IMR-90 (cell line): ENCODE data around the gene SLC7A6. TPM values are rescaled to one million over a fixed set of nuclear protein-coding genes. Genes with fewer than 3 reads are reported as not detected.

Source experiments
- ATAC-seq: fragments of 200-7000 bp; cut with Tn5 transposase; 2 replicates; pipeline ENCODE4 v1.9.1; 2020; ENCODE audit warnings: low read depth, mild to moderate bottlenecking, moderate library complexity
- BruUV-seq: library from RNA; stranded (reverse); fragments of 400-500 nt; replicated peaks from 2 replicates; lab custom pipeline; 2021; lab: Mats Ljungman, UMichigan
- CTCF ChIA-PET: fragments of 300-600 bp; formaldehyde crosslinking; extraction: SDS; loops from one replicate; lab custom pipeline; 2021; ENCODE audit warnings: antibody characterized with exemption; lab: Yijun Ruan, JAX
- POLR2A ChIA-PET: fragments of 300-600 bp; sonication (Branson Sonifier 250); formaldehyde crosslinking; loops from one replicate; lab custom pipeline; 2022; ENCODE audit warnings: antibody characterized with exemption; ENCODE audit not compliant: unreplicated experiment; lab: Charles Lee
- DNase-seq: peaks from one replicate; pipeline ENCODE4 v3.0.0; 2013
- H2AFZ ChIP-seq: replicated peaks from 2 replicates; pipeline ENCODE3; 2013; ENCODE audit warnings: low read length, mild to moderate bottlenecking; ENCODE audit not compliant: poor library complexity
- H2AK5ac ChIP-seq: 2 replicates; pipeline ENCODE4 v1.6.1; 2013; ENCODE audit warnings: low read depth, low read length, inconsistent platforms
- H2AK9ac ChIP-seq: replicated peaks from 2 replicates; pipeline ENCODE3; 2013; ENCODE audit warnings: mild to moderate bottlenecking, low read depth, low read length, moderate library complexity; ENCODE audit not compliant: poor library complexity
- H2BK120ac ChIP-seq: 2 replicates; pipeline ENCODE4 v1.6.1; 2013; ENCODE audit warnings: low read depth, low read length, inconsistent platforms
- H2BK15ac ChIP-seq: 3 replicates; pipeline ENCODE4 v1.6.1; 2013; ENCODE audit warnings: low read depth, low read length, inconsistent platforms
- H2BK20ac ChIP-seq: 2 replicates; pipeline ENCODE4 v1.6.1; 2013; ENCODE audit warnings: low read depth, mild to moderate bottlenecking, inconsistent platforms, low read length, moderate library complexity
- H2BK5ac ChIP-seq: 2 replicates; pipeline ENCODE4 v1.6.1; 2013; ENCODE audit warnings: mild to moderate bottlenecking, low read depth, low read length, inconsistent platforms; ENCODE audit not compliant: poor library complexity, severe bottlenecking
- H3K14ac ChIP-seq: replicated peaks from 2 replicates; pipeline ENCODE4 v1.6.1; 2013; ENCODE audit warnings: low read depth, low read length, inconsistent platforms
- H3K18ac ChIP-seq: 2 replicates; pipeline ENCODE4 v1.6.1; 2013; ENCODE audit warnings: low read depth, low read length, control low read depth
- H3K23ac ChIP-seq: 2 replicates; pipeline ENCODE4 v1.6.1; 2013; ENCODE audit warnings: low read depth, low read length, inconsistent platforms
- H3K27ac ChIP-seq: 2 replicates; pipeline ENCODE4 v1.5.1; 2013; ENCODE audit warnings: mild to moderate bottlenecking, control low read depth, low read length; ENCODE audit not compliant: insufficient read depth
- H3K27me3 ChIP-seq: 2 replicates; pipeline ENCODE4 v1.6.1; 2013; ENCODE audit warnings: low read length; ENCODE audit not compliant: control insufficient read depth, insufficient read depth
- H3K36me3 ChIP-seq: 2 replicates; pipeline ENCODE4 v1.6.1; 2013; ENCODE audit warnings: low read length, mixed read lengths; ENCODE audit not compliant: control insufficient read depth, insufficient read depth
- H3K4ac ChIP-seq: 2 replicates; pipeline ENCODE4 v1.6.1; 2013; ENCODE audit warnings: low read depth, low read length, inconsistent platforms
- H3K4me1 ChIP-seq: 2 replicates; pipeline ENCODE4 v1.6.1; 2013; ENCODE audit warnings: low read length, mixed read lengths; ENCODE audit not compliant: control insufficient read depth, insufficient read depth
- H3K4me2 ChIP-seq: 2 replicates; pipeline ENCODE4 v1.6.1; 2013; ENCODE audit warnings: low read depth, mild to moderate bottlenecking, control low read depth, low read length, moderate library complexity
- H3K4me3 ChIP-seq: 2 replicates; pipeline ENCODE4 v1.5.1; 2013; ENCODE audit warnings: low read depth, mild to moderate bottlenecking, control low read depth, low read length, moderate library complexity; ENCODE audit not compliant: insufficient read depth
- H3K56ac ChIP-seq: 2 replicates; pipeline ENCODE4 v1.6.1; 2013; ENCODE audit warnings: low read length, inconsistent platforms; ENCODE audit not compliant: insufficient read depth; ENCODE audit errors: extremely low read depth
- H3K79me1 ChIP-seq, 2 experiments: 2 replicates each; pipeline ENCODE4 v1.6.1; 2013; ENCODE audit warnings: low read length in 2 of 2, inconsistent platforms in 1 of 2, low read depth in 1 of 2
- H3K9ac ChIP-seq: 2 replicates; pipeline ENCODE4 v1.6.1; 2013; ENCODE audit warnings: low read depth, low read length, control low read depth
- H3K9me1 ChIP-seq: 2 replicates; pipeline ENCODE4 v1.6.1; 2013; ENCODE audit warnings: low read length, inconsistent platforms; ENCODE audit not compliant: insufficient read depth
- H3K9me3 ChIP-seq: 2 replicates; pipeline ENCODE4 v1.6.1; 2013; ENCODE audit warnings: low read length; ENCODE audit not compliant: control insufficient read depth, insufficient read depth
- H4K20me1 ChIP-seq: 2 replicates; pipeline ENCODE4 v1.6.1; 2013; ENCODE audit warnings: low read length, inconsistent platforms; ENCODE audit not compliant: insufficient read depth
- H4K5ac ChIP-seq: 2 replicates; pipeline ENCODE4 v1.6.1; 2013; ENCODE audit warnings: mild to moderate bottlenecking, low read depth, low read length, control low read depth
- H4K8ac ChIP-seq, 2 experiments: 2 replicates each; pipeline ENCODE4 v1.6.1; 2013; ENCODE audit warnings: low read depth in 2 of 2, low read length in 2 of 2, control low read depth in 1 of 2, inconsistent platforms in 1 of 2
- H4K91ac ChIP-seq: 2 replicates; pipeline ENCODE4 v1.6.1; 2013; ENCODE audit warnings: low read depth, low read length, inconsistent platforms; ENCODE audit not compliant: insufficient read depth
- CHD1 ChIP-seq: IDR thresholded peaks from 2 replicates; pipeline ENCODE4 v1.6.1; 2012; ENCODE audit warnings: low read depth, low read length, improper control_type of control experiment
- CTCF ChIP-seq: conservative IDR thresholded peaks from 2 replicates; pipeline ENCODE4 v1.5.1; 2012; ENCODE audit warnings: mild to moderate bottlenecking, low read depth, low read length, improper control_type of control experiment
- FOS ChIP-seq: fragments of 150-350 bp; IDR thresholded peaks from 2 replicates; pipeline ENCODE4 v1.6.1; 2016; ENCODE audit warnings: low read depth, low read length
- MAFK ChIP-seq: IDR thresholded peaks from 2 replicates; pipeline ENCODE4 v1.6.1; 2012; ENCODE audit warnings: low read depth, low read length, improper control_type of control experiment
- MAZ ChIP-seq: IDR thresholded peaks from 2 replicates; pipeline ENCODE4 v1.6.1; 2012; ENCODE audit warnings: low read depth, mild to moderate bottlenecking, low read length, improper control_type of control experiment, moderate library complexity, borderline replicate concordance
- MXI1 ChIP-seq: IDR thresholded peaks from 2 replicates; pipeline ENCODE4 v1.6.1; 2012; ENCODE audit warnings: low read depth, mild to moderate bottlenecking, low read length, moderate library complexity, borderline replicate concordance
- POLR2A ChIP-seq: IDR thresholded peaks from 2 replicates; pipeline ENCODE4 v1.6.1; 2012; ENCODE audit warnings: mild to moderate bottlenecking, low read depth, low read length
- RAD21 ChIP-seq: IDR thresholded peaks from 2 replicates; pipeline ENCODE4 v1.6.1; 2012; ENCODE audit warnings: low read length, improper control_type of control experiment
- RCOR1 ChIP-seq: IDR thresholded peaks from 2 replicates; pipeline ENCODE4 v1.6.1; 2012; ENCODE audit warnings: mild to moderate bottlenecking, low read length, improper control_type of control experiment; ENCODE audit not compliant: insufficient replicate concordance
- RFX5 ChIP-seq: IDR thresholded peaks from 2 replicates; pipeline ENCODE4 v1.8.0; 2012; ENCODE audit warnings: low read depth, mild to moderate bottlenecking, low read length, moderate library complexity
- USF2 ChIP-seq: fragments of 150-350 bp; IDR thresholded peaks from 2 replicates; pipeline ENCODE4 v1.6.1; 2017; ENCODE audit warnings: mild to moderate bottlenecking, antibody characterized with exemption, low read length, low read depth
- WGBS, 2 experiments: methylation state at CpG; one replicate each; pipeline versions ENCODE4 v1.1.5 to v1.1.7; 2013; ENCODE audit warnings: missing lambda C conversion rate in 2 of 2; ENCODE audit not compliant: insufficient read length in 1 of 2; ENCODE audit errors: extremely low coverage in 2 of 2; 5-methylcytosine and 5-hydroxymethylcytosine counted together
- dilution Hi-C: fragments of 300-500 bp; cut with HindIII; formaldehyde crosslinking; loops from one replicate; pipeline ENCODE4 v1.14.3; 2018; ENCODE audit warnings: low sequenced_read_pairs; ENCODE audit not compliant: unreplicated experiment
- in situ Hi-C: fragments of 300-500 bp; cut with MboI; formaldehyde crosslinking; loops from 3 replicates; pipeline ENCODE4 v1.14.3; 2019; ENCODE audit warnings: low sequenced_read_pairs, inconsistent platforms, mixed read lengths
- intact Hi-C: fragments of 100-400 bp; cut with micrococcal nuclease; formaldehyde crosslinking; loops from 2 replicates; pipeline ENCODE4 v1.10.0; 2022
- polyA plus RNA-seq, 3 experiments: library from polyadenylated mRNA; depleted of rRNA; stranded (reverse); fragments of >200 nt; gene quantifications; 2 replicates each; pipeline ENCODE4 v1.2.3, GENCODE V29; 2012; ENCODE audit warnings: low replicate concordance in 1 of 3
- total RNA-seq: library from RNA; depleted of rRNA; stranded (reverse); fragments of >200 nt; gene quantifications from 2 replicates; pipeline ENCODE4 v1.2.3, GENCODE V29; 2012

SLC7A6 gene
- total and polyA plus RNA-seq, 2 of the 4 experiments (the other 2 are of a cell fraction): 29.4 to 36.1 TPM

DNA sequence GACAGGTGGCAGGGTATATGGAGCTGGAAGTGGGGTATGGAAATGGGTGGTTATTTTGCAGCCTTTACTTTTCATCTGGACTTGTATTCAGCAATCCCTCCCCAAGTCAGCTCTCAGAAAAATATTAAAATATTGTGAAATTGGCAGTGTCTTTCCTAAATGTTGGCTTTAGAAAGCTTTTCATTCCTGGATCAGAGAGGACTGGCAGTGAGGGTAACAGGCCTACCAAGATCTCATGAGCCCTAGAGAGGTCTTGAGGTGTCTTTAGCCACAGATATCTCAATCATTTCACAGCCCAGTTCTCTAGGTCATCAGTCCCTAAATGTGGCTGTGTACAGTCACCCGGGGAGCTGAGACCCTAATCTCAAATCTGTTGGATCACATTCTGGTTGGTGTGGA is 23.9 kb downstream of the SLC7A6 start:
- dilution Hi-C loops (no loop called here), intact Hi-C loops (no loop called here), in situ Hi-C loops (no loop called here)
- no peak overlapping the region for H3K23ac ChIP-seq
- no peak overlapping the region for H2BK20ac ChIP-seq
- peaks cover 40 to 90% of the 10 kb centered on the region in 2 experiments for H3K79me1 ChIP-seq
- no peak overlapping the region for H2AK5ac ChIP-seq
- H3K4ac ChIP-seq: no peak overlapping the region
- POLR2A ChIA-PET: interaction anchor here (0.6 kb wide), 1 partner anchor 18 kb away, joined by 5 read pairs; no protein-coding TSS in a partner anchor
- H3K9ac ChIP-seq: no peak overlapping the region
- H2BK120ac ChIP-seq: no peak overlapping the region
- no peak overlapping the region for H3K4me3 ChIP-seq
- WGBS, 2 experiments: 100% methylated on average over 1 of the region's 1 CpG; no CpG with 5 or more reads in 1 of the 2 experiments
- H2BK5ac ChIP-seq: no peak overlapping the region
- H3K9me1 ChIP-seq: peaks cover 37% of the 10 kb centered on the region
- H3K36me3 ChIP-seq: peaks cover 31% of the 10 kb centered on the region
- CTCF ChIA-PET: interaction anchor here (0.7 to 1.2 kb wide), 5 partner anchors 11 to 60 kb away, joined by 3 read pairs; no protein-coding TSS in a partner anchor
- H3K14ac ChIP-seq: no peak overlapping the region
- no peak overlapping the region for H2AK9ac ChIP-seq
- H3K18ac ChIP-seq: no peak overlapping the region
- peaks cover 56% of the 10 kb centered on the region for H4K20me1 ChIP-seq
- ATAC-seq (no peak), DNase-seq (no peak)
- H3K27me3 ChIP-seq: no peaks in the 10 kb centered on the region
- TF ChIP-seq MAFK (no peak), CTCF (no peak), MAZ (no peak), POLR2A (no peak), USF2 (no peak), RCOR1 (no peak), RFX5 (no peak), FOS (no peak), RAD21 (no peak), CHD1 (no peak), MXI1 (no peak)
- H3K4me2 ChIP-seq: no peak overlapping the region
- H4K5ac ChIP-seq: no peak overlapping the region
- peaks cover 11% of the 10 kb centered on the region for H3K4me1 ChIP-seq
- H3K27ac ChIP-seq: no peak overlapping the region
- no peak overlapping the region for H2BK15ac ChIP-seq
- H2AFZ ChIP-seq: no peak overlapping the region
- H3K9me3 ChIP-seq: no peaks in the 10 kb centered on the region
- no peak overlapping the region for H4K8ac ChIP-seq
- no peak overlapping the region for H3K56ac ChIP-seq
- H4K91ac ChIP-seq: no peak overlapping the region
- BruUV-seq: no TSS peak
